HL-60 (cell line): ENCODE results near the gene EFNA5.

Source experiments
- GABPA ChIP-seq: IDR thresholded peaks from 2 replicates; pipeline ENCODE4 v1.6.1; 2012; ENCODE audit warnings: low read depth
- POLR2AphosphoS5 ChIP-seq: IDR thresholded peaks from 2 replicates; pipeline ENCODE4 v1.6.1; 2012; ENCODE audit warnings: low read depth
- TF ChIP-seq, protein P1 (sequence below): IDR thresholded peaks from one replicate; pipeline ENCODE4 v1.5.1; 2011; ENCODE audit warnings: low read length, control low read depth, inconsistent platforms; ENCODE audit not compliant: insufficient read depth
- TF ChIP-seq, protein P2 (sequence below): IDR thresholded peaks from 2 replicates; pipeline ENCODE4 v1.6.1; 2012; ENCODE audit warnings: low read depth; ENCODE audit not compliant: insufficient replicate concordance

DNA sequence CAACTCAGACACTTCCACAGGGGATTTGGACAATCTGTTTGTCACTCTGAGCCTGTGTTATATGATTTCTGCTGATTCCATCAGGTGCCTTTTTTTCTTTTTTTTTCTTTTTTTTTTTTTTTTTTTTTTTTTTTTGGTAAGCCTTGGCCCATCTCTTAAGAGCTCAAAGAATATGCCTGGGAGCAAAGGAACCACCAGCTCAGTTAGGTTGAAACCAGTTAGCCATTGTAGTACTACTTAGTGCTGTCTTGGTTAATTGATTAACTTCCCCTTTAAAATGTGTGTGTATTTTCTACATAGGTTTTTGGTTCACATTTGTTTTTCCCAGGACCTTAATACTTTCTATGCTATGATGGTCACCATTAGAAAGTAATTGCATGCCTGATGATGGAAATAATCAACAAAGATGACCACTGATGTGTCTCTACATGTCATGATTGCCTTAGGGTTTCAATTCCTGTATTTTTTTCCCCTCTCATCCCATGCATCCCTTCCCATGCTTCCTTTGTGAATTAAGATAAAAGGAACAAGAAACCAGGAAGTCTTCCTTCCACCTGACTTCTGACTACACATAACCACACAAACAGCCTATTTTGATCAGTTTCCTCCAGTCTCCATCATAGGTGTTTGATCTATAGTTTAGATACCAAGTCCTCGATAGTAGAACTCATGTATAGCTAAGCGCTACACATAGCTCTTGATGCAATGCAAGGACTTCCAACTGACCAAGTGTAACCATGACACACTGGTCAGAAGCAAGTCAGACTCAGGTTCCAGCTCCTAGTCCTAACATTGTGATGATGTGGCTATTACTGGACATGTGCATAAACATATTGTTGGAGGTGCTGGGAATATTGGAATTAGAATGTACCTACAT lies 306.1 kb downstream of the EFNA5 start:
- TF ChIP-seq, protein P1, sequence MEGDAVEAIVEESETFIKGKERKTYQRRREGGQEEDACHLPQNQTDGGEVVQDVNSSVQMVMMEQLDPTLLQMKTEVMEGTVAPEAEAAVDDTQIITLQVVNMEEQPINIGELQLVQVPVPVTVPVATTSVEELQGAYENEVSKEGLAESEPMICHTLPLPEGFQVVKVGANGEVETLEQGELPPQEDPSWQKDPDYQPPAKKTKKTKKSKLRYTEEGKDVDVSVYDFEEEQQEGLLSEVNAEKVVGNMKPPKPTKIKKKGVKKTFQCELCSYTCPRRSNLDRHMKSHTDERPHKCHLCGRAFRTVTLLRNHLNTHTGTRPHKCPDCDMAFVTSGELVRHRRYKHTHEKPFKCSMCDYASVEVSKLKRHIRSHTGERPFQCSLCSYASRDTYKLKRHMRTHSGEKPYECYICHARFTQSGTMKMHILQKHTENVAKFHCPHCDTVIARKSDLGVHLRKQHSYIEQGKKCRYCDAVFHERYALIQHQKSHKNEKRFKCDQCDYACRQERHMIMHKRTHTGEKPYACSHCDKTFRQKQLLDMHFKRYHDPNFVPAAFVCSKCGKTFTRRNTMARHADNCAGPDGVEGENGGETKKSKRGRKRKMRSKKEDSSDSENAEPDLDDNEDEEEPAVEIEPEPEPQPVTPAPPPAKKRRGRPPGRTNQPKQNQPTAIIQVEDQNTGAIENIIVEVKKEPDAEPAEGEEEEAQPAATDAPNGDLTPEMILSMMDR = no peak
- TF ChIP-seq, protein P2, sequence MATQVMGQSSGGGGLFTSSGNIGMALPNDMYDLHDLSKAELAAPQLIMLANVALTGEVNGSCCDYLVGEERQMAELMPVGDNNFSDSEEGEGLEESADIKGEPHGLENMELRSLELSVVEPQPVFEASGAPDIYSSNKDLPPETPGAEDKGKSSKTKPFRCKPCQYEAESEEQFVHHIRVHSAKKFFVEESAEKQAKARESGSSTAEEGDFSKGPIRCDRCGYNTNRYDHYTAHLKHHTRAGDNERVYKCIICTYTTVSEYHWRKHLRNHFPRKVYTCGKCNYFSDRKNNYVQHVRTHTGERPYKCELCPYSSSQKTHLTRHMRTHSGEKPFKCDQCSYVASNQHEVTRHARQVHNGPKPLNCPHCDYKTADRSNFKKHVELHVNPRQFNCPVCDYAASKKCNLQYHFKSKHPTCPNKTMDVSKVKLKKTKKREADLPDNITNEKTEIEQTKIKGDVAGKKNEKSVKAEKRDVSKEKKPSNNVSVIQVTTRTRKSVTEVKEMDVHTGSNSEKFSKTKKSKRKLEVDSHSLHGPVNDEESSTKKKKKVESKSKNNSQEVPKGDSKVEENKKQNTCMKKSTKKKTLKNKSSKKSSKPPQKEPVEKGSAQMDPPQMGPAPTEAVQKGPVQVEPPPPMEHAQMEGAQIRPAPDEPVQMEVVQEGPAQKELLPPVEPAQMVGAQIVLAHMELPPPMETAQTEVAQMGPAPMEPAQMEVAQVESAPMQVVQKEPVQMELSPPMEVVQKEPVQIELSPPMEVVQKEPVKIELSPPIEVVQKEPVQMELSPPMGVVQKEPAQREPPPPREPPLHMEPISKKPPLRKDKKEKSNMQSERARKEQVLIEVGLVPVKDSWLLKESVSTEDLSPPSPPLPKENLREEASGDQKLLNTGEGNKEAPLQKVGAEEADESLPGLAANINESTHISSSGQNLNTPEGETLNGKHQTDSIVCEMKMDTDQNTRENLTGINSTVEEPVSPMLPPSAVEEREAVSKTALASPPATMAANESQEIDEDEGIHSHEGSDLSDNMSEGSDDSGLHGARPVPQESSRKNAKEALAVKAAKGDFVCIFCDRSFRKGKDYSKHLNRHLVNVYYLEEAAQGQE = no peak
- TF ChIP-seq POLR2AphosphoS5 = no peak
- no peak for TF ChIP-seq GABPA
